Panc1 (cell line): Measurements from ENCODE around the gene WHRN. TPM values are rescaled to one million over a fixed set of nuclear protein-coding genes. Genes with fewer than 3 reads are reported as not detected.

ENCODE experiments used
- ATAC-seq: fragments of 200-7000 bp; cut with Tn5 transposase; 2 replicates; pipeline ENCODE4 v1.9.1; 2020; ENCODE audit warnings: mild to moderate bottlenecking, moderate library complexity
- BruUV-seq: library from RNA; stranded (reverse); fragments of 400-500 nt; replicated peaks from 2 replicates; lab custom pipeline; 2021; lab: Mats Ljungman, UMichigan
- CTCF ChIA-PET: fragments of 300-600 bp; sonication (Branson Sonifier 250); formaldehyde crosslinking; loops from one replicate; lab custom pipeline; 2022; ENCODE audit warnings: antibody characterized with exemption; lab: Charles Lee
- POLR2A ChIA-PET: fragments of 300-600 bp; sonication (Branson Sonifier 250); formaldehyde crosslinking; loops from one replicate; lab custom pipeline; 2022; ENCODE audit warnings: antibody characterized with exemption; lab: Charles Lee
- DNase-seq: peaks from one replicate; pipeline ENCODE4 v3.0.0-alpha.2; 2010; ENCODE audit warnings: low read depth, low spot score
- H3K27ac ChIP-seq: 2 replicates; pipeline ENCODE4 v1.5.1; 2011; ENCODE audit warnings: mild to moderate bottlenecking, low read length, inconsistent platforms
- H3K27me3 ChIP-seq: fragments of 200-500 bp; sonication (Bioruptor generic); 2 replicates; pipeline ENCODE4 v1.6.0; 2014; ENCODE audit warnings: low read length, inconsistent platforms; ENCODE audit not compliant: control insufficient read depth, insufficient read depth
- H3K36me3 ChIP-seq: fragments of 200-500 bp; sonication (Bioruptor generic); 2 replicates; pipeline ENCODE4 v1.5.1; 2014; ENCODE audit warnings: inconsistent platforms, mild to moderate bottlenecking, low read length, moderate library complexity; ENCODE audit not compliant: control insufficient read depth, insufficient read depth
- H3K4me1 ChIP-seq: 2 replicates; pipeline ENCODE4 v1.5.1; 2011; ENCODE audit warnings: inconsistent platforms, mild to moderate bottlenecking, low read length, moderate library complexity; ENCODE audit not compliant: control insufficient read depth, insufficient read depth
- H3K4me3 ChIP-seq, 2 experiments: 2 replicates each; pipeline ENCODE4 v1.5.1; 2011 to 2012; ENCODE audit warnings: low read depth in 2 of 2, low read length in 2 of 2, mild to moderate bottlenecking in 2 of 2, inconsistent platforms in 1 of 2, moderate library complexity in 1 of 2
- H3K9me3 ChIP-seq: fragments of 200-500 bp; sonication (Bioruptor generic); 2 replicates; pipeline ENCODE4 v1.5.1; 2014; ENCODE audit warnings: low read depth, mild to moderate bottlenecking, inconsistent platforms, low read length, moderate library complexity; ENCODE audit not compliant: control insufficient read depth, insufficient read depth
- POLR2AphosphoS5 ChIP-seq: IDR thresholded peaks from 2 replicates; pipeline ENCODE4 v1.6.1; 2012; ENCODE audit warnings: mild to moderate bottlenecking, low read depth, low read length, moderate library complexity
- REST ChIP-seq, 2 experiments: IDR thresholded peaks; 2 replicates each; pipeline ENCODE4 v1.6.1; 2011 to 2012; ENCODE audit warnings: low read depth in 2 of 2, control low read depth in 1 of 2, low read length in 1 of 2, mild to moderate bottlenecking in 1 of 2, moderate library complexity in 1 of 2; ENCODE audit not compliant: insufficient read depth in 1 of 2
- SIN3A ChIP-seq: IDR thresholded peaks from 2 replicates; pipeline ENCODE4 v1.6.1; 2012; ENCODE audit warnings: low read depth, mild to moderate bottlenecking, low read length, moderate library complexity, borderline replicate concordance; ENCODE audit not compliant: insufficient read depth
- TCF7L2 ChIP-seq: IDR thresholded peaks from 2 replicates; pipeline ENCODE4 v1.6.1; 2011; ENCODE audit warnings: mild to moderate bottlenecking, low read depth, low read length, inconsistent platforms
- in situ Hi-C: cut with HindIII; loops from 2 replicates; pipeline ENCODE4 v1.10.0; 2016; ENCODE audit warnings: low sequenced_read_pairs, low pct_unique_long_range_greater_than_20kb
- intact Hi-C: fragments of 100-400 bp; cut with micrococcal nuclease; formaldehyde crosslinking; loops from one replicate; pipeline ENCODE4 v1.10.0; 2022; ENCODE audit not compliant: unreplicated experiment
- total RNA-seq: library from RNA; stranded (reverse); gene quantifications from one replicate; pipeline ENCODE4 v1.2.1, GENCODE V29; 2021; ENCODE audit not compliant: unreplicated experiment
- TF ChIP-seq, protein P1 (sequence below): fragments of 450-650 bp; IDR thresholded peaks from 2 replicates; pipeline ENCODE4 v1.5.1; 2017; ENCODE audit warnings: mild to moderate bottlenecking

The WHRN gene
- total RNA-seq, 1 experiment from 2014 or later: 18.0 TPM

DNA sequence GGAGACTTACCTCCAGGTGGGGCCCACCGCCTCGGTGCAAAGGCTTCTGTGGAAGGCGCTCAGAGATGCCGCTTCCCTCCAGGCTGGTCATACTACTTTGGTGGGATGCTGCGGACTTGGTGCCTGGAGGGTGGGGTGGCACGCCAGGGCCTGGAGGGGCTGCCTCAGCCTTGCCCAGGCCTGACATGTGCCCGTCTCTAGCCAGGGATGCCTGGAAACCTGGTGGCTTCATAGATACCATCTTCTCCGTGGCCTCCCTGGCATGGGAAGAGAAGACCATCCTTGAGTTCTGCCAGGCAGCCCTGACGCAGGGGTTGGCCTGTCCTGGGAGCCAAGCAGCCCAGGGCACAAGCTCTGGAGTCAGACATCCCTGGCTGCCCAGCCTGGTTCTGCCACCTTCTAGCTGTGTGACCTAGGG is 147.4 kb downstream of the WHRN start:
- CTCF ChIA-PET: no interaction called here
- intact Hi-C loops (no loop called here), in situ Hi-C loops (no loop called here)
- H3K27ac ChIP-seq: no peak overlapping the region
- no peaks in the 10 kb centered on the region for H3K36me3 ChIP-seq
- no peak overlapping the region for H3K4me3 ChIP-seq
- ATAC-seq (no peak), DNase-seq (no peak)
- H3K4me1 ChIP-seq: no peaks in the 10 kb centered on the region
- POLR2A ChIA-PET: no interaction called here
- no TSS peak for BruUV-seq
- no peaks in the 10 kb centered on the region for H3K9me3 ChIP-seq
- H3K27me3 ChIP-seq: no peaks in the 10 kb centered on the region
- TF ChIP-seq REST (IDR thresholded peaks at IDR 0.05; ENCODE audit: insufficient read depth in 1 of 2, low read depth in 2 of 2, low read length in 1 of 2): no peak
- no peak for TF ChIP-seq SIN3A
- TF ChIP-seq TCF7L2: no peak
- no peak for TF ChIP-seq POLR2AphosphoS5
- TF ChIP-seq, protein P1, sequence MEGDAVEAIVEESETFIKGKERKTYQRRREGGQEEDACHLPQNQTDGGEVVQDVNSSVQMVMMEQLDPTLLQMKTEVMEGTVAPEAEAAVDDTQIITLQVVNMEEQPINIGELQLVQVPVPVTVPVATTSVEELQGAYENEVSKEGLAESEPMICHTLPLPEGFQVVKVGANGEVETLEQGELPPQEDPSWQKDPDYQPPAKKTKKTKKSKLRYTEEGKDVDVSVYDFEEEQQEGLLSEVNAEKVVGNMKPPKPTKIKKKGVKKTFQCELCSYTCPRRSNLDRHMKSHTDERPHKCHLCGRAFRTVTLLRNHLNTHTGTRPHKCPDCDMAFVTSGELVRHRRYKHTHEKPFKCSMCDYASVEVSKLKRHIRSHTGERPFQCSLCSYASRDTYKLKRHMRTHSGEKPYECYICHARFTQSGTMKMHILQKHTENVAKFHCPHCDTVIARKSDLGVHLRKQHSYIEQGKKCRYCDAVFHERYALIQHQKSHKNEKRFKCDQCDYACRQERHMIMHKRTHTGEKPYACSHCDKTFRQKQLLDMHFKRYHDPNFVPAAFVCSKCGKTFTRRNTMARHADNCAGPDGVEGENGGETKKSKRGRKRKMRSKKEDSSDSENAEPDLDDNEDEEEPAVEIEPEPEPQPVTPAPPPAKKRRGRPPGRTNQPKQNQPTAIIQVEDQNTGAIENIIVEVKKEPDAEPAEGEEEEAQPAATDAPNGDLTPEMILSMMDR: no peak

DNA sequence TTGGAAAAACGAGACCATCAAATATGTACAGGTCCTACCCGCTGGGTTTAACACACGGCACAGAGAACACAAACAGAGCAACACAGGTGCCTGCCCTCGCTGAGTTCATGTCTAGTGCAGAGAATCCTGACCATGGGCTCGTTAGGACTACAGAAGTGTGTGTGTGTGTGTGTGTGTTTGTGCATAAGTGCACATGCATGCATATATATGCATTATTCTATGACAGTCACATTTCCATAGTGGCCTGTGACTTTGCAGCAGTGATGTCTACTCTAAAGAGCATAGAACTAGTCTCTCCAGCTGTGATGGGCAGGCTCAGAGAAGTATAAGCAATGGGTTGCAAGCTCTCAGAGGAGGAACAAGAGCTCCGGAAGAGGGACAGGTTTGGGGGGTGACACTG is 147.9 kb downstream of the WHRN start:
- no peak overlapping the region for H3K4me3 ChIP-seq
- H3K4me1 ChIP-seq: no peaks in the 10 kb centered on the region
- no peak for DNase-seq
- no peak for ATAC-seq
- POLR2A ChIA-PET: no interaction called here
- in situ Hi-C loops (no loop called here), intact Hi-C loops (no loop called here)
- no TSS peak for BruUV-seq
- H3K9me3 ChIP-seq: no peaks in the 10 kb centered on the region
- no peak for TF ChIP-seq POLR2AphosphoS5
- TF ChIP-seq, protein P1: no peak
- no peak for TF ChIP-seq SIN3A
- no peak for TF ChIP-seq REST (IDR thresholded peaks at IDR 0.05; ENCODE audit: insufficient read depth in 1 of 2, low read depth in 2 of 2, low read length in 1 of 2)
- no peak for TF ChIP-seq TCF7L2
- H3K27ac ChIP-seq: no peak overlapping the region
- H3K27me3 ChIP-seq: no peaks in the 10 kb centered on the region
- H3K36me3 ChIP-seq: no peaks in the 10 kb centered on the region
- CTCF ChIA-PET: no interaction called here
